Caco-2 (cell line): ENCODE data around the gene RING1. TPM values are rescaled to one million over a fixed set of nuclear protein-coding genes. Genes with fewer than 3 reads are reported as not detected.
A peak's percentile ranks its signal among the peaks of the same experiment; 100 is the strongest.

Source experiments
- BruUV-seq: library from RNA; stranded (reverse); fragments of 400-500 nt; replicated peaks from 2 replicates; lab custom pipeline; 2021; lab: Mats Ljungman, UMichigan
- CTCF ChIA-PET: fragments of 300-600 bp; sonication (Branson Sonifier 250); formaldehyde crosslinking; loops from one replicate; lab custom pipeline; 2022; ENCODE audit warnings: antibody characterized with exemption; lab: Charles Lee
- POLR2A ChIA-PET: fragments of 300-600 bp; sonication (Branson Sonifier 250); formaldehyde crosslinking; loops from one replicate; lab custom pipeline; 2022; ENCODE audit warnings: antibody characterized with exemption; lab: Charles Lee
- DNase-seq, 2 experiments: peaks; one replicate each; pipeline versions ENCODE4 v3.0.0 to v3.0.0-alpha.2; 2020 to 2022
- H3K27me3 ChIP-seq: replicated peaks from 2 replicates; pipeline ENCODE4 v1.6.0; 2011; ENCODE audit warnings: low read length; ENCODE audit not compliant: control insufficient read depth, insufficient read depth
- H3K36me3 ChIP-seq: 2 replicates; pipeline ENCODE4 v1.5.1; 2011; ENCODE audit warnings: low read length; ENCODE audit not compliant: control insufficient read depth, insufficient read depth
- H3K4me1 ChIP-seq: fragments of 250-450 bp; sonication (Bioruptor Pico); 2 replicates; pipeline ENCODE4 v1.5.1; 2020; ENCODE audit warnings: mild to moderate bottlenecking
- H3K4me3 ChIP-seq: 2 replicates; pipeline ENCODE4 v1.5.1; 2011; ENCODE audit warnings: low read depth, mild to moderate bottlenecking, control low read depth, low read length
- H3K9me3 ChIP-seq: fragments of 250-450 bp; sonication (Bioruptor Pico); 2 replicates; pipeline ENCODE4 v1.5.1; 2020; ENCODE audit warnings: mild to moderate bottlenecking, moderate library complexity
- H3K27ac Mint-ChIP-seq: one replicate; pipeline ENCODE4 v1.8.0; 2022; ENCODE audit warnings: mixed read lengths; ENCODE audit not compliant: unreplicated experiment
- H3K27me3 Mint-ChIP-seq: one replicate; pipeline ENCODE4 v1.8.0; 2022; ENCODE audit warnings: mixed read lengths; ENCODE audit not compliant: insufficient read depth, unreplicated experiment
- H3K36me3 Mint-ChIP-seq: one replicate; pipeline ENCODE4 v1.8.0; 2022; ENCODE audit warnings: mild to moderate bottlenecking, mixed read lengths; ENCODE audit not compliant: insufficient read depth, unreplicated experiment
- H3K4me1 Mint-ChIP-seq: one replicate; pipeline ENCODE4 v1.8.0; 2022; ENCODE audit warnings: low read depth, mixed read lengths; ENCODE audit not compliant: unreplicated experiment
- H3K4me3 Mint-ChIP-seq: one replicate; pipeline ENCODE4 v1.8.0; 2022; ENCODE audit warnings: mild to moderate bottlenecking, moderate library complexity, mixed read lengths; ENCODE audit not compliant: unreplicated experiment
- H3K9me3 Mint-ChIP-seq: one replicate; pipeline ENCODE4 v1.8.0; 2022; ENCODE audit warnings: mixed read lengths; ENCODE audit not compliant: unreplicated experiment
- CTCF ChIP-seq, 2 experiments: fragments of 200-600 bp in 1 of 2; IDR thresholded peaks; 1 replicate in 1 of 2; 2 replicates in 1 of 2; pipeline versions ENCODE4 v1.5.1 to v1.8.0; 2011 to 2022; ENCODE audit warnings: antibody characterized with exemption in 1 of 2, control low read depth in 1 of 2, inconsistent platforms in 1 of 2, low read depth in 1 of 2, low read length in 1 of 2, mild to moderate bottlenecking in 1 of 2, moderate library complexity in 1 of 2; ENCODE audit not compliant: insufficient read depth in 1 of 2, severe bottlenecking in 1 of 2, unreplicated experiment in 1 of 2
- intact Hi-C: fragments of 100-400 bp; cut with micrococcal nuclease; formaldehyde crosslinking; loops from one replicate; pipeline ENCODE4 v1.10.0; 2022; ENCODE audit not compliant: unreplicated experiment
- total RNA-seq: library from RNA; stranded (reverse); gene quantifications from 2 replicates; pipeline ENCODE4 v1.2.3, GENCODE V29; 2022

The RING1 gene
- total RNA-seq, 1 experiment from 2014 or later = 32.0 TPM

GRCh38 chr6:33206027-33206863 is 2.1 kb upstream of the RING1 start:
- no peak for TF ChIP-seq CTCF (IDR thresholded peaks at IDR 0.05; ENCODE audit: insufficient read depth in 1 of 2, low read depth in 1 of 2, low read length in 1 of 2, severe bottlenecking in 1 of 2, unreplicated experiment in 1 of 2)
- H3K9me3 Mint-ChIP-seq = no peaks in the 10 kb centered on the region
- no peak overlapping the region for H3K4me3 ChIP-seq
- peaks cover 17% of the 10 kb centered on the region for H3K36me3 ChIP-seq
- peaks cover 22% of the 10 kb centered on the region for H3K4me1 ChIP-seq
- ChIA-PET POLR2A (no interaction called here), CTCF (no interaction called here)
- peak overlapping the region; percentile 90 for H3K27ac Mint-ChIP-seq
- H3K4me3 Mint-ChIP-seq = peak overlapping the region; percentile 90
- no peaks in the 10 kb centered on the region for H3K27me3 Mint-ChIP-seq
- H3K4me1 Mint-ChIP-seq = peaks cover 31% of the 10 kb centered on the region
- peaks cover 72% of the 10 kb centered on the region for H3K36me3 Mint-ChIP-seq
- BruUV-seq = no TSS peak
- H3K9me3 ChIP-seq = no peaks in the 10 kb centered on the region
- intact Hi-C loops = no loop called here
- DNase-seq = no peak
- no peaks in the 10 kb centered on the region for H3K27me3 ChIP-seq

- H3K4me3 Mint-ChIP-seq = peak overlapping the region; percentile 98
- DNase-seq = no peak
- peaks cover 67% of the 10 kb centered on the region for H3K36me3 Mint-ChIP-seq
- ChIA-PET POLR2A (interaction anchor here (1.3 kb wide), 1 partner anchor 41 kb away, joined by 3 read pairs; no protein-coding TSS in a partner anchor), CTCF (no interaction called here)
- H3K4me1 Mint-ChIP-seq = peaks cover 29% of the 10 kb centered on the region
- BruUV-seq = no TSS peak
- Histone ChIP-seq H3K27me3 (no peaks in the 10 kb centered on the region), H3K36me3 (peaks cover 14% of the 10 kb centered on the region), H3K9me3 (no peaks in the 10 kb centered on the region), H3K4me1 (peaks cover 18% of the 10 kb centered on the region), H3K4me3 (peak overlapping the region; percentile 88)
- TF ChIP-seq CTCF (IDR thresholded peaks at IDR 0.05; ENCODE audit: insufficient read depth in 1 of 2, low read depth in 1 of 2, low read length in 1 of 2, severe bottlenecking in 1 of 2, unreplicated experiment in 1 of 2) = no peak
- peak overlapping the region; percentile 90 for H3K27ac Mint-ChIP-seq
- intact Hi-C loops = no loop called here
- no peaks in the 10 kb centered on the region for H3K27me3 Mint-ChIP-seq
- no peaks in the 10 kb centered on the region for H3K9me3 Mint-ChIP-seq
Measured at GRCh38 chr6:33206864-33207551, 1.3 kb upstream of the RING1 start.

GRCh38 chr6:33207552-33208090 is 679 bp upstream of the RING1 start:
- peaks cover 1% of the 10 kb centered on the region for H3K27me3 Mint-ChIP-seq
- peak overlapping the region; percentile 98 for H3K4me3 Mint-ChIP-seq
- peak; percentile 53 to 54 for DNase-seq
- H3K27ac Mint-ChIP-seq = peak overlapping the region; percentile 97
- BruUV-seq = no TSS peak
- peaks cover 29% of the 10 kb centered on the region for H3K4me1 Mint-ChIP-seq
- Histone ChIP-seq H3K4me3 (peak overlapping the region; percentile 88), H3K36me3 (peaks cover 9% of the 10 kb centered on the region; the same call in 1 of the 2 replicates), H3K9me3 (no peaks in the 10 kb centered on the region), H3K27me3 (no peaks in the 10 kb centered on the region), H3K4me1 (peaks cover 14% of the 10 kb centered on the region)
- intact Hi-C loops = no loop called here
- POLR2A ChIA-PET = interaction anchor here (1.3 to 1.9 kb wide), 4 partner anchors 8 to 236 kb away, joined by 3 to 7 read pairs (median 5); no protein-coding TSS in a partner anchor
- H3K36me3 Mint-ChIP-seq = peaks cover 64% of the 10 kb centered on the region
- TF ChIP-seq CTCF (IDR thresholded peaks at IDR 0.05; ENCODE audit: insufficient read depth in 1 of 2, low read depth in 1 of 2, low read length in 1 of 2, severe bottlenecking in 1 of 2, unreplicated experiment in 1 of 2) = no peak
- CTCF ChIA-PET = no interaction called here
- no peaks in the 10 kb centered on the region for H3K9me3 Mint-ChIP-seq
